GM03348 (cell line): Measurements from ENCODE around the gene PLEKHA7.
"Not testable (repeated sequence)": the region's sequence is repeated elsewhere in the genome, so short reads cannot be mapped to it uniquely, and the experiment has no call there.

ENCODE experiments used
- DNase-seq: peaks from one replicate; pipeline ENCODE4 v3.0.0; 2012; ENCODE audit warnings: low spot score

PLEKHA7 gene

DNA sequence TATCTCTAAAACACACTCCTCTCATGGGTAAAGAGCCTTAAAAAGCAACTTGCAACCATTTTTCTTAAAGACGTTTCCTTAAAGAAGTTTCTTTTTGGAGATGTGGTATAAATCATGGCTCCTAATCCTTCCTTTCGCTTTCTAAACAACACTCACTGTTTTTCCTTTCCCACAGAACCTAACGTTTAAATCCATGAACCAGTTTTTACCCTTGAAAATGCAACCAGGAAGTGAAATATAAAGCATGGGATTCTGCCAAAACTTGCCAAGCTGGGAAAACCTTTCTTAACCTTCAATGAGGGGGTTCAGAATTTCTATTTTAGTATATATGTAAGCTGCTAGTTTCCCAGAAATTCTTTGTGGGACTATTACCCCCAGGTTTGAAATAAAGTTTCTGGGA lies 8.6 kb downstream of the PLEKHA7 start:
- DNase-seq, result no peak

DNA sequence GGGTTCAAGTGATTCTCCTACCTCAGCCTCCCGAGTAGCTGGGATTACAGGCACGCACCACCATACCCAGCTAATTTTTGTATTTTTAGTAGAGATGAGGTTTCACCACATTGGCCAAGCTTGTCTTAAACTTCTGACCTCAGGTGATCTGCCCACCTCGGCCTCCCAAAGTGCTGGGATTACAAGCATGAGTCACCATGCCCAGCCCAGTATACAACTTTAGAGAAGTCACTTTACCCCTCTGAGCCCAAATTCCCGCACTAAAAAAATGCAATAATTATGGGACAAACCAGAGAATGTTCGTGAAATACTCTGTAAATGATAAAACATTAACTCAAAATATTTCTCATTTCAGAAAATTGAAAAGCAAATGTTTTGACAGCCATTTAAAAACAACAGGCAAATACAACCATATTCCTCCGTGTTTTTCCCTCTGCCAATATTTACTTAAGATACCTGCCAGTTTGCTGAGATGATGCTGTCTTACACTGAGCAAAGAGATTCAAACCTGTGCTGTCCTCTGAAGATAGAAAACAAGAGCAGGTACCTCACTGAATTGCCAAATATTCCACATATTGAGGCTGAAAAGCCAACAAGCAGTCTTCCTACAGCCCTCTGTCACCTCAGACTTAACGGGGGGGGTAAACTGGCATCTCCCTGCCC lies 9.6 kb downstream of the PLEKHA7 start:
- no peak for DNase-seq

DNA sequence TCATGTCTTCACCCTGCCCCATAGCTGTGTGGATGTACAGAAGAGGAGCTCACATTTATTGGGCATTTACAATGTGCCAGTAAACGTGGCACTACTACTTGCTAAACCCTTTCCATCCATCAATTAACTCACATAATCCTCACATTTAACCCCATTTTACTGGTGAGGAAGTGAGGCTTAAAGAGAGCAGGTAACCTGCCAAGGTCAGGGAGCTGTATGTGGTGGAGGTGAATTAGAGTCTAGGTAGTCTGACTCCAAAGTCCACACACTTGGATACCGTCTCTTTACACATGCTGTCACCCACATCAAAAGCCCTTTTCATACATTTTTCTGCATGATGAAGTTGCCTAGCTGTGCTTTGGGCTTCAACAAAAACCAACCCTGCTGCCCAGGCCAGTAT lies 10.8 kb downstream of the PLEKHA7 start:
- DNase-seq, result no peak

DNA sequence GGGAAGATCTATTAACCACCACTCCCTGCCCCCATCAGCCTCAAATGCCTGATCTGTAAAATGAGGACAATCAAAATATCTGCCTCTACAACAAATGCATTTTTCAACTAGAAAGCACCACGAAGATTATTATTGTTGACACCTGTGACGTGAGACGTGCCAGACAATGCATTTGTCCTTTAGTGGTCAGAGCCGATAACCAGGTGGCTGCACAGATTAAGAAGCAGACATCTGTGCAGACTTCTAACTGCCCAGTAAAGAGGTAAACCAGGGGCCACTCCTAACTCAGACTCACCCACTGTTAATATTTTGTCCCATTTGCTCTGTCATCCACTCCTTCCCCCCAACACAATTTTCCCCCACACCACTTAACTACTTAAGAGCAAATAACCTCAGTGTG lies 11.7 kb downstream of the PLEKHA7 start:
- DNase-seq, result no peak

DNA sequence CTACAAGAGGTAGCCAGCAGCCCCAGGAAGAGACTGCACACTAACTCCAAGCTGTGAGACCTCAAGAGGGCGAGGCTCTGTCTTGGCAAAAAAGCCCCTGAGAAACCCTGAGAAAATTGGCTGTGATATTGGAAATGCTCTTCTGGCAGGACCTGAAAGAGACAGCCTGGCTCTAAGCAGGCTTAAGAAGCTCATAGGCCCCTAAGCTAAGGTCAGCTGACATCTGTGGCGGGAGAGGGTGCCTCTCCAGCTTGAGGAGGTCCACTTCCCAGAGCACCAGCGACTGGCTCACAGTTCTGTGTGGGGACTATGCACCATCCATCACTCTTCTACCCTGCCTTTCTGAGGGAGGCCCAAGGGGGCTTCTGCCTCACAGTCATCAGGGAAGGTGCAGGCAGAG lies 12.4 kb downstream of the PLEKHA7 start:
- no peak for DNase-seq

DNA sequence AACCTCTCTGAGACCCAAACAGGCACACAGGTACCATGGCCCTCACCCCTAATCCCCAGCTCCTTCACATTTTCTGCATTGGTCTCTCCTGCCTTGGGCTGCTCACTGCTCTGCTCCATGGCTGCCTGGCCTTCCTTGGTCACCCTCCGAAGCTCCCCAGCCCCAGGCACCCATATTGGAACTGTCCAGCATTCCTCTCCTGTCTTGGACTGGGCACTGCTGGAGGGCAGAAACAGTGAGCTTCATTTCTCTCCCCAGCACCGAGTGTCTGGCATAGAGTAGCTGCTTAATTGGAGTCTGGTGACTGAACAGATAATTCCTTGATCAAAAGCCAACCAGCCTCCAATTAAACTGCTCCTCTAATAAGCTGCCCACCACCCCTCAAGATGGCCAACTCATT lies 13.2 kb downstream of the PLEKHA7 start:
- DNase-seq, result no peak

DNA sequence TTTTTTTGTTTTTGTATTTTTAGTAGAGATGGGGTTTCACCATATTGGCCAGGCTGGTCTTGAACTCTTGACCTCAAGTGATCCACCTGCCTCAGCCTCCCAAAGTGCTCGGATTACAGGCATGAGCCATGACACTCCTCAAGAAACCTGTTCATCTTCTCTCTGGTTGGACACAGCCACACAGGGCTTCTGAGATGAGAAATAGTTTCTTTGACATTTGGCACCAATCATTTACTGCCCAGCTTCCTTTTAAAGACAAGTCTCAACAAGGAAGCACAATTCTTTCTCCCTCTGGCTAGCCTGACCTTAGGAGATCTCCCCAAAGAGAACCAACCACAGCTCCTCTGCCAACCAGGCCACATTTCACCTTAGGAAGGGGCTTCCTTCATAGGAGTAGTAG lies 14.0 kb downstream of the PLEKHA7 start:
- not testable (repeated sequence) for DNase-seq

DNA sequence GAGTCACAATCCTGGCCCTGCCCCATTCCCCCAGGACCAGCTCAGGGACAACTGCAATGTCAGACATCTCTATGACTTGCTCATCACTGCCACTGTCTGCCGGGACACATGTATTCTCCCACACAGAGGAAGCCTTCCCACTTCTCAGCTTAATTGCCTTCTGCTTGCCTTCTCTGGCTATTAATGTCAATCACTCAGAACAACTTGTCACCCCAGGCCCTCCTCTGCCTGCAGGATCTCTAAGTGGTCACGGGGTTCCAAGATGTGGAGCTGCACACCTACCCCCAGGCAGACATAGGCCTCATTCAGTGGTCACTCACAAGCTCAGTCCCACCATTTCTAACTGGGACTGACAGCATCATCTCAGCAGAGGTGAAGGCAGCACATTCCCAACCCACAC lies 15.1 kb downstream of the PLEKHA7 start:
- DNase-seq, result no peak

DNA sequence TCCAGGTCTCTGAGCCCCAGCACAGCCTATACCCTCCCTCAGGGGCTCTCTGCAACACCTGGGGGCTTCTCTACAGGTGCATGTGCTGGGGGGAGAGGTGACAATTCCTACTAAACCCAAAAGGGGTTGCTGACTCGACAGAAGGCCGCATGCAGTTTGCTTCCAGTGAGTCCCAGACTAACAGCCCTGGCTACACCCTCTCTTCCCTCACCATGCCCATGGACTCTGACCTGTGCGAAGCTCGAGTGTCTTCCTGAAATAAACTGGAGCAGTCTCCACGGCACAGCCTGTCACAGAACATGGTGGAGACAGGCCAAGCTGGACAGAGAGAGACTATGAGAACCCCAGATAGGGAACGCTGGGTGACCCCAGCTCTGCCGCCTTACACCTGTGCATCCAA lies 16.6 kb downstream of the PLEKHA7 start:
- DNase-seq, result no peak

DNA sequence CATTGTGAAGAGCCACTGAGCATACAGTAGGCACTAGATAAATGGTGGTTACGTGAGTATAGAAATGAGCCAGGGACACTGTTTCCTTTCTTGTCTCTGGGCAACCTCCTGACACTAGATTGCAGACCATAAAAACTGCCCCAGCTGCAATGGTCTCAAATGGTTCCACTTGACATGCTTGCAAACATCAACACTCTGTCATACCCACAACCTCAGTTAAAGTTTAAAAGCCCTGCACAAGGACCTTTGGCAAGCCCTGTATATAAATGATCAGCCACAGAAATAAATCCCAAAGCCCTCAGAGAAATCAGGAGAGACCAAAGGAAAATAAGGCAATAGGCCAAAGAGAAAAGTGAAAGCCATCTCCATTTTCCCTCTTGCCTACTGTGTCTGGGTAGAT lies 20.7 kb downstream of the PLEKHA7 start:
- DNase-seq, result no peak

DNA sequence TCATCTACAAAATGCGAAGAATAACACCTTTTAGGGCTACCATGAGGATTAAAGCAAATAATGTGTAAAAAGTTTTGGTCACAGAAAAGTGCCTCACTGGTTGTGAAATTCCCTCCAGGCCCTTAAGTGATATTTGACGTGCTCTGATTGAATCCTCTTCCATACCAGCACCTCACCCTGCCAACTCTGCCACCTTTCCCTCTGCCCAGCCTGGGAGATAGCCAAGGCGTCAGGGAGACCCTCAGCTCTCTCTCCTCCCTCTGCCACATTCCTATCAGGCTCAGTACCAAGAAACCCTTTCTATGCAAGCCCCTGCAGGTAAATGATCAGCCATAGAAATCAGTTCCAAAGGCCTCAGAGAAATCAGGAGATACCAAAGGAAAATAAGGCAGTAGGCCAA lies 21.4 kb downstream of the PLEKHA7 start:
- no peak for DNase-seq

DNA sequence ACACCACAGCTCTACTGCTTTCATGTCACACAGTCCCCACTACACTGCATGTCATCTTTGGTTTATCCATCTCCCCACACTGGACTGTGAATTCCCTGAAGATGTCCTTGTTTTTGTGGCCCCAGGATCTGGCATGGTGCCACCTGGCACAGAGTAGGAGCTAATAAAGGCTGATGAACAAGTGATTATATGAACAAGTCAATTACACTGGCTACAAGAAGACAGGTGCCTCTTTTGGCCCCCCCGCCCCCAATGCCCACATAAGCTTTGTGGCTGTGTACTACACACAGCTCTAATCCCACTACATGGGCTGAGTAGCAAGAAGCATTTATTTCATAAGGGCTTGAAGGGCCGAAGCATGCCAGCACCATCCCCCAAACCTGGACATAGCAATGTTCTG lies 24.7 kb downstream of the PLEKHA7 start:
- no peak for DNase-seq

DNA sequence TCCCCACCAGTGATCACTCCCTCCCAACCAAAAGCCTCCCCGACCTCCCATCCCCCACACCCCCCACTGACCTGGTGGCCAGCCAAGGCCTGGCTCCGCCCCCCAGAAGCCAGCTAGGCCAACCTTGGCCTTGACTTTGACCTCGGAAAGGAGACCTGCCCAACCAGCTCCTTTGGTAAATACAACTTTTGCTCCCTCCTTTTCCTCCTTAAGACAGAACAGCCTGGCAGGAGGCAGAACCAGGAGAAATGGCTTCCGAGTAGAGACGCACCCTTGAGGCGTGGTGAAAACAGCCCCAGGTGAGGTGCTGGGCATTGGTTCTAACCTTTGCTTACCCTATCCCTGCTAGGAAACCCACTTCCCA lies 27.0 kb downstream of the PLEKHA7 start:
- DNase-seq, result no peak

DNA sequence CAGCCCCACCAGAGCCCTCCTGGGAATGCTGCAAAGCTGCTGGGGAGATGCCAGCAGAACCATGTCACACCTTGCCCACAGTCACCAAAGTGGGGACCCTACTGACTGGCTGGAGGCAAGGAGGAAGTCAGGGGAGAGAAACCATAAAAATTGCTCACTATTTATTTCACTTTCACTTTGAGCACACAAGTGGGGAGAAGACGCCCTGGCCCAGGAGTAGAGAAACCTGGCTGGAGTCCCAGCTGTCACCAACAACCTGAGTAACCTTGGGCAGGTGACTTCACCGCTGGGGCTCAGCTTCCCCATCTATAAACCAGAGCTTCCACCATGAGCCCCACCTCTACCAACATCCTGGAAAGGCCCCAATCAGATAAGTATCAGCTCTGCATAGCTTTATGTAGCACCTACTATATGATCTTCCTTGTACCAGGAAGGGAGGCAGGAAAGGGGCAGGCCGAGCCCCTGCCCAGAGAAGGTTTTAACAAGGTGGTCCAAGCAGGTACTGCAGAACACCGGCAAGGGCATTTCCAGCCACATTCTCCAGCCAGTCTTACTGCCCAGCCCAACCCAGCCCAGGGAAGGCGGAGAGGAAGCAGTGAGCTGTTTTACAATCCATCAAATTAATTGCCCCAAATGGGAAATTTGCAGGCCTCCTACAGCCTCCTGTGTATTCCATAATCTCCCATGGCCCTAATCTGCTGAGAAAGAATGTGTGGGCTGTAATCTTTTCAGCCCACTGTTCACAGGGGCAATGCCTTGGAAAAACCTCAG lies 27.6 kb downstream of the PLEKHA7 start:
- DNase-seq, result no peak

DNA sequence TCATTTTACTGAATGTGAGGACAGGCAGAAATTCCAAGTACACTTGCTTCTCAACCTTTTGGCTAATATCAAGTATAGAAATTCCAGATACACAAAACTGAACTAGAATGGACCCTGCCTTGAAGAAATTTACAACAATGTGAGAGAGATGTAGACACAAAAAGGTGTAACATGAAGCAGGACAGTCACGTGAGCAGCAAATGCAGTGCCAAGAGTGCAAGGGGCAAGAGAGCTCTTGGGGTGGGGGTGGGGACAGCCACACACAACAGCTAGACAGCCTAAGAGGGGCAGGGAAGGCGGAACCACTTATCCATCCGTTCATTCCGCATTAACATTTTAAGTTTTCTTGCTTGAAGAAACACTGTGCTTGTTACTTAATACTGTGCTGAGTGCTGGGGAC lies 28.9 kb downstream of the PLEKHA7 start:
- DNase-seq, result no peak

DNA sequence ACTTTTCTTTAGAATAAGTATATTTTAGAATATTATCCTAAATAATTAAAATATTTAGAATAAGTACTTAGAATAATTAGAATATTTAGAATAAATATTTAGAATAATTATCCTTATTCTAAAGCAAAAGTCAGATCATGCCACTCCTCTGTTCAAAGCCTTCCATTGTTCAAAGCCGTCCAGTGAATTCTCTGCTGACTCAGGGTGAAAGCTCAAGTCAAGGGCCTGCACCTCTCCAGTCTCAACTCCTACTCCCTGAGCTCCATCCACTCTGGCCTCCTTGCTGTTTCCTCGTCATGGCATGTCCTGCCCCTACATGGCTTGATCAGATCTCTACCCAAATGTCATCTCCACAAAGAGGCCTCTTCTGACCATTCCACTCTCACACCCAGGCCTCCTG lies 30.0 kb downstream of the PLEKHA7 start:
- DNase-seq, result no peak

DNA sequence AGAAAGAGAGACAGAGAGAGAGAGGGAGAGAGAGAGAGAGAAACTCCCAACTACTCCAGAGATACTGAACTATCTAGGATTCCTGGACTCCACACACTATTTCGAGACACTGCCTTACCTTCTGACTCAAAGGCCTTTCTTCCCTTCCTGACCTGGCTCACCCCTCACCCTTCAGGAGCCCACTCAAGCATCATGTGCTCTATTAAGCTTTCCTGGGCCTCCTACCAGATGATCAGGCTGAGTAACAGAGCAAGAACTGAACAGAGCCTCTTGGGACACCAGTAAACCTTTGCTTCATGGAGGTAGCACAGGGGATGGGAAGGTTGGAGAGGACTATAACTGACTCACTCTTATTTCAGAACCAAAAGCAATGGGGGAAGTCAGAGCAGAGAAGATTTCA lies 31.4 kb downstream of the PLEKHA7 start:
- no peak for DNase-seq

DNA sequence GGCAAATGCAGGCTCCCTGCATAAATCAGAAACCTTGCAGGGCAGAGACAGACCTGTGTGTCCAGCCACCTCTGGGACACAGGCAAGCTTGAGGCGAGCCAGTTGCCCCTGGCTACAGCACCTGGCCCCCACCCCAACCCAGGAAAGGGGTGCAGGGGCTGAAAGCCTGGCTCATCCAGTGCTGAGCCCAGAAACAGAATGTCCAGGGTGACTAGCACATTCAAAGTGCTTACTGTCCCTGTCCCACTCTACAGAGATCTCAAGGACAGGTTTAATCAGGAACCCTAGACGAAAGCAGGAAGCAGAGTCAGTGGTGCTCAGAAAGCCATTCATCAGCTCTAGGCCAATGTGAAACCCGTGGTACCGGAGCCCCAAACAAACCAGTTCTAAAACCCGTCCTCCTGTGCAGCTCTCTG lies 31.9 kb downstream of the PLEKHA7 start:
- no peak for DNase-seq

DNA sequence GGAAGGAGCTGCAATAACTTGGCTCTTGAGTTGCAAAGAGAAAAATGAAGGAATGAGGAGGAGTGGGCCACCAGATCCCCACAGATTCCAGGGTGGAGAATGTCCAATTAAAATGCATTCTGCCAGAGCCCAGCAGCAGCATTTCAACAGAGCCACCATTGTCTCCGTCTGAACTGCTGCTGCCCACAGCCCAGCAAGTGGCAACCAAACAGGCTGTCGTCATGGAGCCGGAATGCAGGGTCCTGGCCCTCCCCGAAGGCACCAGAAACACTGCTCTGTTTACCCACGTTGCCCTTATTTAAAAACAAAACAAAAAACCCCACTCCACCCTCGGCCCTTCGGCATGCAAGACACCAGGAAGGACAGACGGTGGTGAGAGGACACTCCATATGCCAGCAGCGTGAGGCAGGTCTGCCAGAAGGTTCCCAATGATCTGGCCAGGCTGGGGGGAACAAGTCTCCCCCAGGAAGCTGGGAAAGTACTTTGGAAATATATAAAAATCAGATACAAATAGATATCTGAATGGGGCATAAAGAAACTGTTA lies 32.5 kb downstream of the PLEKHA7 start:
- DNase-seq, result peak; percentile 22

DNA sequence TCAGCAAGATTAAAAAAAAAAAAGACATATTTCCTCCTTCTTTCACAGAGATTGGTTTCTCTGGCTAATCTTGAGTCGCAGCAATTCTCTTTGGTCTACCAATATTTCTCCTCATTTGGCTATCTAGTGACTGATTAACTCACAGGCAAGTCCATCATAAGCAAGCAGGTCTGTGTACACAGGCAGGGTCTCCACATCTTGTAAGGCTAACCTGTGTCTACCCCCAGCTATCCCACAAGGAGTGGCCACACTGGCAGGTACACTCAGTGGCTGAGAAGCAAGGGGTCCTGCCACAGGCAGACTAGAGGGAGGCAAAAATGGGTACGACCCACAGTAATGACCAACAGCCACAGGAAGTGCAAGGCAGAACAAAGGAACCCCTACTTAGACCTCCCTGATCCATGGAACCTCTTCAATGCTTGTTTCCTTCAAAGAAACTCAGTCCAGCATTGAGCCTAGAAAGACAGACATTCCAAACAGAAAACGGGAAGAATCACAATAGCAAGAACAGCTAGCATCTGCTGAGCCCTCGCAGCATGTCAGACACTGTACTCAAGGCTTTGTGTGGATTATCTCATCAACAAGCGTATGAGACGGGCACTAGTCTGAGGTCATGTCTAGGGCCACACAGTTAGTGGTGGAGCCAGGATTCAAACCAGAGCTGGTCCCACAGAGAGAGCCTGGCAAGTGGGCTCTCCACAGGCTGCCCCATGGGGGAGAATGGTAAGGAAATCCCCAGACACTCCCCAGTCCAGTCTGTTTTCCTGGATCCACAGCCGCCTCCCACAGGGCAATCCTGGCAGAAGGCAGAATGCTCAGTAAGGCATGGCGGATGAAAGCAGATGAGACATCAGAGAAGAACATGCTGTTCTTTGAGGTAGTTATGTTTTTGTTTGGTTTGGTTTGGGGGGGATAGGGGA lies 34.3 kb downstream of the PLEKHA7 start:
- no peak for DNase-seq

DNA sequence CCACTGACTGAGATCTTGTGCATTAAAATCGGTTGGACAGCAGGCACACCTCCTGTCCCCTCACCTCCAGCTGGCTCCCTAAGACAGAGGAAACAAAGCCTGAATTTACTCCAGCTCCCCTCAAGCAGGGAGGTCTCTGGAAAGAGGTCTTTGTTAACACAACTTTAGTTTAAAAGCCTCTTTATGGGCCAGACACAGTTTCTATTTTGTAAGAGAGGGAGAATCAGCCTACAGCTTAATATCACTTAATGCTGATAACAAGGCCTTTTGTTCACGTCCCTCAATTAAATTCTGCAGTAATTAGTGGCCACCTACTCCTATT lies 36.3 kb downstream of the PLEKHA7 start:
- no peak for DNase-seq

DNA sequence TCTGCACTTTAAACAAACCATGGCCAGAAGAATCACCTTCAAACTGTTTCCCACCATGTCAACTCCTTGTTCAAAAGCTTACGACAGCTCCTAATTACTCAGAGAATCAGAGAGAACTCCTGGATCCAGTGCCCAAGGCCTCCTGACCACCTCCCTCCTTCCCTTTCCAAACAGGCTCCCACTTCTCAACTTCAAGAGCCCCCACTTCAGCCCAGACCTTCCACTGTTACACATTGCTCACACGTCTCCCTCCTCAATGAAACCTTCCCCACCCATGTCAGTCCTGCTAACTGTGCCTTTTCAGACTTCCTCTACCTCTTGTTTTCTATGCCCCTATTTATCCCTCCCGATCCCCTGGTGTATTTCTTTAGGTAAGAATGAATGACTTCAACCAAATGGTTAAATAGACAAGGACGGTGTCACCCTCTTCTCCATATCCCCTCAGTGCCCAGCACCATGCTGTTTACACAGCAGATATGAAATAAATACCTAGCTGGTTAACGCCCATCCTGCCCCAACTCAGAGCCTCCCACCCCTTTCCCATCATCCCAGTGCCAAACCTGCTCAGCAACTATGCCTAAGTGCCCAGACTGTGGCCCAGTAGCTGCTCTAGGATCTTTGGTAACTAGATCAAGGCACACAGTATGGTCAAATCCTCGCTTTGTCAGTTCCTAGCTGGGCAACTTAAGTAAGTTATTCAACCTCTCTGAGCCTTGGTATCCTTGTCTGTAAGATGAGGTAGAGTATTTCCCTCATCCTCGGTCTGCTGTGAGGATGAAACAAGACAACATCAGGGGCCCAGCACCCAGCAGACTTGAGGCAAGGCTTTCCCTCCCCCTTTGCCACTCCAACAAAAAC lies 36.8 kb downstream of the PLEKHA7 start:
- no peak for DNase-seq
